Gastrocnemius medialis (tissue), 4 donors: Measurements from ENCODE around the gene RTTN. TPM values are rescaled to one million over a fixed set of nuclear protein-coding genes. Genes with fewer than 3 reads are reported as not detected.

Source experiments
- ATAC-seq, 2 donors: fragments of 150-250 bp; one replicate each; pipeline ENCODE4 v1.9.1; 2016
- DNase-seq, 2 donors: peaks; one replicate each; pipeline ENCODE4 v3.0.0-alpha.2; 2019
- H3K27ac ChIP-seq, 4 donors: fragments of 200-600 bp; sonication (generic); 1 replicate in 1 of 4; 2 replicates in 3 of 4; pipeline ENCODE4 v1.5.1; 2016 to 2018; ENCODE audit warnings: mild to moderate bottlenecking in 2 of 4, moderate library complexity in 1 of 4
- H3K27me3 ChIP-seq, 3 donors: fragments of 200-600 bp; sonication (generic) in 2 of 3; 1 replicate in 1 of 3; 2 replicates in 2 of 3; pipeline versions ENCODE4 v1.5.1 to v1.6.0; 2016 to 2019; ENCODE audit warnings: mild to moderate bottlenecking in 1 of 3, moderate library complexity in 1 of 3
- H3K36me3 ChIP-seq, 2 donors: fragments of 200-600 bp; sonication (generic) in 1 of 2; one replicate each; pipeline ENCODE4 v1.5.1; 2017 to 2018
- H3K4me1 ChIP-seq, 2 donors: fragments of 200-600 bp; sonication (generic) in 1 of 2; one replicate each; pipeline ENCODE4 v1.5.1; 2016 to 2017; ENCODE audit warnings: mild to moderate bottlenecking in 2 of 2
- H3K4me3 ChIP-seq, 4 donors: fragments of 200-600 bp; sonication (generic) in 3 of 4; 1 replicate in 1 of 4; 2 replicates in 3 of 4; pipeline ENCODE4 v1.5.1; 2016 to 2019; ENCODE audit warnings: mild to moderate bottlenecking in 2 of 4
- H3K9me3 ChIP-seq, 3 donors: fragments of 200-600 bp; sonication (generic) in 2 of 3; 1 replicate in 1 of 3; 2 replicates in 2 of 3; pipeline ENCODE4 v1.5.1; 2016 to 2019
- POLR2A ChIP-seq, 2 donors: fragments of 450-650 bp; IDR thresholded peaks; one replicate each; pipeline ENCODE4 v1.6.1; 2017; ENCODE audit warnings: antibody characterized with exemption in 2 of 2, mild to moderate bottlenecking in 2 of 2, moderate library complexity in 2 of 2
- in situ Hi-C, 4 donors: fragments of 200-750 bp; cut with MboI; loops; one replicate each; pipeline versions ENCODE4 v1.15.0 to v1.8.0; 2017; ENCODE audit warnings: low sequenced_read_pairs in 4 of 4
- intact Hi-C: fragments of 100-400 bp; cut with DNase I; formaldehyde crosslinking; loops from one replicate; pipeline ENCODE4 v1.15.1; 2023; ENCODE audit warnings: low total_unique reads
- total RNA-seq, 4 donors: library from RNA; depleted of rRNA; stranded (reverse); fragments of >200 nt; gene quantifications; one replicate each; pipeline versions ENCODE4 v1.1.0 to v1.2.3, GENCODE V29; 2016
- TF ChIP-seq, protein P1 (sequence below), 5 experiments: fragments of 450-650 bp in 3 of 5; fragments of 200-600 bp in 2 of 5; sonication (generic) in 2 of 5; IDR thresholded peaks in 4 of 5; conservative IDR thresholded peaks in 1 of 5; 1 replicate in 4 of 5; 2 replicates in 1 of 5; pipeline ENCODE4 v1.5.1; 2016 to 2019; ENCODE audit warnings: antibody characterized with exemption in 5 of 5, mild to moderate bottlenecking in 3 of 5, moderate library complexity in 3 of 5

RTTN gene
- total RNA-seq, 4 donors from 2014 or later, result 3.2 to 9.7 (median 4.9) TPM

DNA sequence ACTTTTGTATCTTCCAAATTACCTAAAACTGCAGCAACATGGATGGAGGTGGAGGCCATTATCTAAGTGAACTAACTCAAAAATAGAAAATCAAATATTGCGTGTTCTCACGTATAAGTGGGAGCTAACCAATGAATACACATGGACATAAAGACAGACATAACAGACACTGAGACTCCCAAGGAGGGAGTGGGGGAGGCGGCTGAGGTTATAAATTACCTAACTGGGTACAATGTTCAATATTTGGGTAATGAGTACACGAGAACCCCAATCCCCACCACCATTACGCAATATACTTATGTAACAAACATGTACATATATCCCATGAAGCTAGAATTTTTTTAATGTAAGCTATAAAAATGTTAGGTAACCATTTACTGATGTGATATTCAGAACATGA is 119.8 kb downstream of the RTTN start:
- in situ Hi-C loops (no loop called here), intact Hi-C loops (no loop called here)
- Histone ChIP-seq H3K36me3 (no peaks in the 10 kb centered on the region), H3K27me3 (no peaks in the 10 kb centered on the region), H3K4me1 (no peaks in the 10 kb centered on the region), H3K9me3 (no peaks in the 10 kb centered on the region), H3K27ac (no peak overlapping the region), H3K4me3 (no peak overlapping the region)
- DNase-seq (no peak), ATAC-seq (no peak)
- TF ChIP-seq POLR2A (IDR thresholded peaks at IDR 0.05), result no peak
- TF ChIP-seq, protein P1, sequence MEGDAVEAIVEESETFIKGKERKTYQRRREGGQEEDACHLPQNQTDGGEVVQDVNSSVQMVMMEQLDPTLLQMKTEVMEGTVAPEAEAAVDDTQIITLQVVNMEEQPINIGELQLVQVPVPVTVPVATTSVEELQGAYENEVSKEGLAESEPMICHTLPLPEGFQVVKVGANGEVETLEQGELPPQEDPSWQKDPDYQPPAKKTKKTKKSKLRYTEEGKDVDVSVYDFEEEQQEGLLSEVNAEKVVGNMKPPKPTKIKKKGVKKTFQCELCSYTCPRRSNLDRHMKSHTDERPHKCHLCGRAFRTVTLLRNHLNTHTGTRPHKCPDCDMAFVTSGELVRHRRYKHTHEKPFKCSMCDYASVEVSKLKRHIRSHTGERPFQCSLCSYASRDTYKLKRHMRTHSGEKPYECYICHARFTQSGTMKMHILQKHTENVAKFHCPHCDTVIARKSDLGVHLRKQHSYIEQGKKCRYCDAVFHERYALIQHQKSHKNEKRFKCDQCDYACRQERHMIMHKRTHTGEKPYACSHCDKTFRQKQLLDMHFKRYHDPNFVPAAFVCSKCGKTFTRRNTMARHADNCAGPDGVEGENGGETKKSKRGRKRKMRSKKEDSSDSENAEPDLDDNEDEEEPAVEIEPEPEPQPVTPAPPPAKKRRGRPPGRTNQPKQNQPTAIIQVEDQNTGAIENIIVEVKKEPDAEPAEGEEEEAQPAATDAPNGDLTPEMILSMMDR (IDR thresholded peaks at IDR 0.05 in 4 of 5, conservative IDR thresholded peaks at IDR 0.05 in 1 of 5), result no peak

DNA sequence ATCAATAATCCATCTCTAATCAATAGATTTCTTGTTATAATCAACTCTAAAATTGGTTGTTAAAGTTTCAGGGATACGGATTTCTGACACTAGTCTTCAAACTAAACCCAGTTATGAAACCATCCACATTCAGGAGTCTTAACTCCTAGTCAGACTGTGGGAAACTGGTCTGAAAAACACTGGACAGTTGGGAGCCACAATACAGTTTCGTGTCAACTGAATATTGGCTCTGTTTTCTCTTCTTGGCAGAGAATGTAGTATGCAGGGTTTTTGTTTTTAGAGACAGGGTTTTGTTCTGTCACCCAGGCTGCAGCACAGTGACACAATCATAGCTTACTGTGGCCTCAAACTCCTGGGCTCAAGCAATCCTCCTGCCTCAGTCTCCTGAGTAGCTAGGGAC is 123.1 kb downstream of the RTTN start:
- Histone ChIP-seq H3K27ac (no peak overlapping the region), H3K27me3 (no peaks in the 10 kb centered on the region), H3K4me3 (no peak overlapping the region), H3K36me3 (no peaks in the 10 kb centered on the region), H3K4me1 (no peaks in the 10 kb centered on the region), H3K9me3 (no peaks in the 10 kb centered on the region)
- DNase-seq (no peak), ATAC-seq (no peak)
- in situ Hi-C loops (no loop called here), intact Hi-C loops (no loop called here)
- TF ChIP-seq, protein P1 (IDR thresholded peaks at IDR 0.05 in 4 of 5, conservative IDR thresholded peaks at IDR 0.05 in 1 of 5), result no peak
- no peak for TF ChIP-seq POLR2A (IDR thresholded peaks at IDR 0.05)

DNA sequence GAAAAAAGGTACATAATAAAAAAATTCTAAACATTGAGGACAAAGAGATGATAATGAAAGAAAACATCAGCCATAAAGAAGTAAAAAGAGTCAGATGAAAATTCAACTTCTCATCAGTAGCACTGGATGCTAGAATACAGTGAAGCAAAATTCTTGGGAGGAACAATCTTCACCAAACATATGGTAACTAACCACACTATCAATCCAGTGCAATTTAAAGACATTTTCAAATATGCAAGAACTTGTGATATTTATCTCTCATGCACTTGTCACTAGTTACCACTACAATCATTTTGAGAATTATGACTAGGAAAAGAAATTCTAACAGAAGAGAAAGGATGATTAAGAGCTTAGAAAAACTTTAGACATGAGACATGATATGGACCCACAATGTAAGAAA is 127.4 kb downstream of the RTTN start:
- H3K27me3 ChIP-seq, result no peaks in the 10 kb centered on the region
- H3K4me1 ChIP-seq, result no peaks in the 10 kb centered on the region
- DNase-seq, result no peak
- intact Hi-C loops, result no loop called here
- H3K4me3 ChIP-seq, result no peak overlapping the region
- ATAC-seq, result no peak
- no peak overlapping the region for H3K27ac ChIP-seq
- H3K36me3 ChIP-seq, result no peaks in the 10 kb centered on the region
- TF ChIP-seq, protein P1 (IDR thresholded peaks at IDR 0.05 in 4 of 5, conservative IDR thresholded peaks at IDR 0.05 in 1 of 5), result no peak
- TF ChIP-seq POLR2A (IDR thresholded peaks at IDR 0.05), result no peak
- in situ Hi-C loops, result no loop called here
- H3K9me3 ChIP-seq, result no peaks in the 10 kb centered on the region

DNA sequence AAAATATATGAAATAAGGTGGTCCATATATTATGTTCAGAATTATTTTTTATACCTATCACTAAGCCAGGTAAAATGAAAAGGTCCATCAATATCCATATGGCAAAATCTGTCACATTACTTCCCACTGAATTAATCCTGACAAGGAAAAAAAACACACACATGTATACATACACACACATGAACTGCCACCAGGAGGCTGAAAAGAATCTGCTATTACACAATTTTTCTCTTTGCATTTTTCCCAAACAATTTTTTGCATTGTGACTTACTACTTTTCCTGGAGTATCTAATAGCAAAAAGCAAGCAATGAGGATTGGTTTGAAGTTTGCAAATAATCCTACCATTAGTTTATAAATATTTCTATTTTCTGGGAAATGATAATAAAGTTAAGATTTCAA is 129.6 kb downstream of the RTTN start:
- H3K36me3 ChIP-seq, result no peaks in the 10 kb centered on the region
- no peak overlapping the region for H3K27ac ChIP-seq
- in situ Hi-C loops, result no loop called here
- TF ChIP-seq, protein P1 (IDR thresholded peaks at IDR 0.05 in 4 of 5, conservative IDR thresholded peaks at IDR 0.05 in 1 of 5), result no peak
- TF ChIP-seq POLR2A (IDR thresholded peaks at IDR 0.05), result no peak
- DNase-seq, result no peak
- intact Hi-C loops, result no loop called here
- ATAC-seq, result no peak
- H3K4me1 ChIP-seq, result no peaks in the 10 kb centered on the region
- H3K9me3 ChIP-seq, result no peaks in the 10 kb centered on the region
- H3K4me3 ChIP-seq, result no peak overlapping the region
- H3K27me3 ChIP-seq, result no peaks in the 10 kb centered on the region

DNA sequence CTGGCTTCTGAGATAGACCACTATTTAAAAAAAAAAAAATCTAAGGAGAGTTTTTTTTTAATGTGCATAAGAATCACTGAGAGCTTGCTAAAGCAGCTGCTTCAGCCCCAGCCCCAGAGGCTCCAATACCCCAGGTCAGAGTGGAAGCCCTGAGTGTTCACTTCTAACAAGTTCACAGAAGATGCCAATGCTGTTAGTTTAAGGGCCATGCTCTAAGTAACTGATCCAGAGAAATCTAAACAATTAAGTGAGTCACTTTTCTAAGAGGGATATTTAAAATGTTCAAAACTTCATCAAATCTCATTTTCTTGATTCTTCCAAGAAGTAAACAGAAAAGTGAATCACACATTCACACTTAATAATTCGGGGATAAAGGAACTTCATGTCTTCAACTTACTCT is 131.4 kb downstream of the RTTN start:
- H3K4me1 ChIP-seq, result no peaks in the 10 kb centered on the region
- no peaks in the 10 kb centered on the region for H3K9me3 ChIP-seq
- TF ChIP-seq POLR2A (IDR thresholded peaks at IDR 0.05), result no peak
- TF ChIP-seq, protein P1 (IDR thresholded peaks at IDR 0.05 in 4 of 5, conservative IDR thresholded peaks at IDR 0.05 in 1 of 5), result no peak
- no peak overlapping the region for H3K4me3 ChIP-seq
- H3K36me3 ChIP-seq, result no peaks in the 10 kb centered on the region
- H3K27me3 ChIP-seq, result no peaks in the 10 kb centered on the region
- ATAC-seq, result no peak
- no peak overlapping the region for H3K27ac ChIP-seq
- intact Hi-C loops, result no loop called here
- in situ Hi-C loops, result no loop called here
- DNase-seq, result no peak
